Loucy (cell line): ENCODE data around the gene CAMK1D.

ENCODE experiments used
- H2AFZ ChIP-seq: fragments of 200-600 bp; sonication (generic); 2 replicates; pipeline ENCODE4 v1.6.0; 2016; ENCODE audit warnings: antibody characterized with exemption, mild to moderate bottlenecking, low read length, moderate library complexity
- H3F3A ChIP-seq: fragments of 200-600 bp; 2 replicates; pipeline ENCODE4 v1.6.0; 2016; ENCODE audit warnings: antibody characterized with exemption, low read depth, mild to moderate bottlenecking
- H3K27me3 ChIP-seq: fragments of 200-600 bp; sonication (generic); 2 replicates; pipeline ENCODE4 v1.6.1; 2014; ENCODE audit warnings: low read length, mild to moderate bottlenecking; ENCODE audit not compliant: insufficient read depth, poor library complexity, severe bottlenecking
- H3K36me3 ChIP-seq: fragments of 200-600 bp; sonication (generic); 2 replicates; pipeline ENCODE4 v1.6.1; 2016; ENCODE audit warnings: low read length; ENCODE audit not compliant: insufficient read depth
- H3K4me1 ChIP-seq: fragments of 200-600 bp; sonication (generic); 2 replicates; pipeline ENCODE4 v1.5.1; 2014; ENCODE audit warnings: low read length, mild to moderate bottlenecking; ENCODE audit not compliant: insufficient read depth, poor library complexity, severe bottlenecking
- H3K4me2 ChIP-seq: fragments of 200-600 bp; sonication (generic); 2 replicates; pipeline ENCODE4 v1.6.0; 2014; ENCODE audit warnings: antibody characterized with exemption, low read length, low read depth, mild to moderate bottlenecking; ENCODE audit not compliant: poor library complexity, severe bottlenecking
- H3K4me3 ChIP-seq: fragments of 200-600 bp; sonication (generic); 2 replicates; pipeline ENCODE4 v1.5.1; 2014; ENCODE audit warnings: low read length, mild to moderate bottlenecking, mixed read lengths; ENCODE audit not compliant: poor library complexity, severe bottlenecking
- H3K79me2 ChIP-seq: fragments of 200-600 bp; sonication (generic); 2 replicates; pipeline ENCODE4 v1.6.1; 2014; ENCODE audit warnings: low read length; ENCODE audit not compliant: insufficient read depth
- H3K9ac ChIP-seq: fragments of 200-600 bp; sonication (generic); 2 replicates; pipeline ENCODE4 v1.6.0; 2014; ENCODE audit warnings: mild to moderate bottlenecking, low read depth, low read length, moderate library complexity; ENCODE audit not compliant: poor library complexity, severe bottlenecking
- H3K9me2 ChIP-seq: fragments of 200-600 bp; sonication (generic); replicated peaks from 2 replicates; pipeline ENCODE4 v1.6.1; 2016; ENCODE audit warnings: low read depth, low read length, mixed read lengths
- H3K9me3 ChIP-seq: fragments of 200-600 bp; sonication (generic); 2 replicates; pipeline ENCODE4 v1.6.1; 2014; ENCODE audit warnings: mild to moderate bottlenecking, antibody characterized with exemption, low read length, low read depth; ENCODE audit not compliant: insufficient read depth
- H4K20me1 ChIP-seq: fragments of 200-600 bp; sonication (generic); 2 replicates; pipeline ENCODE4 v1.6.0; 2014; ENCODE audit warnings: antibody characterized with exemption, low read length, mild to moderate bottlenecking; ENCODE audit not compliant: insufficient read depth, poor library complexity, severe bottlenecking
- EZH2phosphoT487 ChIP-seq: fragments of 200-600 bp; IDR thresholded peaks from 2 replicates; pipeline ENCODE4 v1.6.1; 2018; ENCODE audit warnings: antibody characterized with exemption, mild to moderate bottlenecking, moderate library complexity, borderline replicate concordance
- TF ChIP-seq, protein P1 (sequence below): fragments of 200-600 bp; sonication (generic); conservative IDR thresholded peaks from 2 replicates; pipeline ENCODE4 v1.5.1; 2014; ENCODE audit warnings: mild to moderate bottlenecking, antibody characterized with exemption, low read length

Gene CAMK1D

DNA sequence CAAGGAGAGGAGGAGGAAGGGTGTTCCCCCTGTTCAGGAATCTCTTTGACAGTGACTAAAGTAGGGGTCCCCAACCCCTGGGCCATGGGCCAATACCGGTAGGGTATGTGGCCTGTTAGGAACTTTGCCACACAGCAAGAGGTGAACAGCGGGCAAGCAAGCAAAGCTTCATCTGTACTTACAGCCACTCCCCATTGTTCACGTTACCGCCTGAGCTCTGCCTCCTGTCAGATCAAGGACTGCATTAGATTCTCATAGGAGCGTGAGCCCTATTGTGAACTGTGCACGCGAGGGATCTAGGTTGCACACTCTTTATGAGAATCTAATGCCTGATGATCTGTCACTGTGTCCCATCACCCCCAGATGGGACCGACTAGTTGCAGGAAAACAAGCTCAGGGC, 201.6 kb downstream of the CAMK1D start:
- Histone ChIP-seq H3F3A (no peaks in the 10 kb centered on the region), H3K4me2 (no peak overlapping the region), H3K9me3 (no peaks in the 10 kb centered on the region), H2AFZ (no peak overlapping the region), H4K20me1 (no peaks in the 10 kb centered on the region), H3K9ac (no peak overlapping the region), H3K79me2 (no peaks in the 10 kb centered on the region), H3K4me3 (no peak overlapping the region), H3K36me3 (no peaks in the 10 kb centered on the region; the same call in 1 of the 2 replicates), H3K9me2 (no peaks in the 10 kb centered on the region), H3K4me1 (peaks cover 4% of the 10 kb centered on the region), H3K27me3 (no peaks in the 10 kb centered on the region)
- TF ChIP-seq EZH2phosphoT487: no peak
- TF ChIP-seq, protein P1, sequence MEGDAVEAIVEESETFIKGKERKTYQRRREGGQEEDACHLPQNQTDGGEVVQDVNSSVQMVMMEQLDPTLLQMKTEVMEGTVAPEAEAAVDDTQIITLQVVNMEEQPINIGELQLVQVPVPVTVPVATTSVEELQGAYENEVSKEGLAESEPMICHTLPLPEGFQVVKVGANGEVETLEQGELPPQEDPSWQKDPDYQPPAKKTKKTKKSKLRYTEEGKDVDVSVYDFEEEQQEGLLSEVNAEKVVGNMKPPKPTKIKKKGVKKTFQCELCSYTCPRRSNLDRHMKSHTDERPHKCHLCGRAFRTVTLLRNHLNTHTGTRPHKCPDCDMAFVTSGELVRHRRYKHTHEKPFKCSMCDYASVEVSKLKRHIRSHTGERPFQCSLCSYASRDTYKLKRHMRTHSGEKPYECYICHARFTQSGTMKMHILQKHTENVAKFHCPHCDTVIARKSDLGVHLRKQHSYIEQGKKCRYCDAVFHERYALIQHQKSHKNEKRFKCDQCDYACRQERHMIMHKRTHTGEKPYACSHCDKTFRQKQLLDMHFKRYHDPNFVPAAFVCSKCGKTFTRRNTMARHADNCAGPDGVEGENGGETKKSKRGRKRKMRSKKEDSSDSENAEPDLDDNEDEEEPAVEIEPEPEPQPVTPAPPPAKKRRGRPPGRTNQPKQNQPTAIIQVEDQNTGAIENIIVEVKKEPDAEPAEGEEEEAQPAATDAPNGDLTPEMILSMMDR: no peak

DNA sequence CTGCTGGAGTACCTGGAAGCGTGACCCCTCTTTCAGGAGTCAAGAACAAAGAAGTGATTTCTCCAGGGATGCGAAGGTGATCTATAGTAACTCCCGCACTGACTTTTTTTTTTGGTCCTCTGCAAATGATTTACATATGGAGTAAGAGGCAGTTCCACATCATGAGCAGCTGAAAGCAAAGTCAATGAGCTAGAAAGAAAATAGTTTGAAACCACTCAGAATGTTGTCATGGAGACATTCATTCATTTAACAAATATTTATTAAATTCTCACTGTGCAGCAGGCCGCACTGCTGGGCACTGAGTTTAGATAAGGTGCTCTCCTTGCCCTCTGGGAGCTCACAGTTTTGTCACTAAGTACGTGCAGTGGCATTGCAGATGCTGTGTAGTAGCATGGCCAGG, 206.7 kb downstream of the CAMK1D start:
- H2AFZ ChIP-seq: no peak overlapping the region
- H3K79me2 ChIP-seq: no peaks in the 10 kb centered on the region
- no peak overlapping the region for H3K4me3 ChIP-seq
- no peaks in the 10 kb centered on the region for H3K27me3 ChIP-seq
- no peaks in the 10 kb centered on the region for H3K4me1 ChIP-seq
- H4K20me1 ChIP-seq: no peaks in the 10 kb centered on the region
- H3K9me2 ChIP-seq: no peaks in the 10 kb centered on the region
- no peaks in the 10 kb centered on the region for H3K9me3 ChIP-seq
- no peaks in the 10 kb centered on the region for H3F3A ChIP-seq
- H3K36me3 ChIP-seq: no peaks in the 10 kb centered on the region; the same call in 1 of the 2 replicates
- no peak overlapping the region for H3K9ac ChIP-seq
- TF ChIP-seq, protein P1: no peak
- TF ChIP-seq EZH2phosphoT487: no peak
- no peak overlapping the region for H3K4me2 ChIP-seq

- no peaks in the 10 kb centered on the region for H4K20me1 ChIP-seq
- H3K9me3 ChIP-seq: no peaks in the 10 kb centered on the region
- no peak overlapping the region for H3K9ac ChIP-seq
- H3K27me3 ChIP-seq: no peaks in the 10 kb centered on the region
- H3K4me1 ChIP-seq: no peaks in the 10 kb centered on the region
- H3K79me2 ChIP-seq: no peaks in the 10 kb centered on the region
- no peak overlapping the region for H3K4me2 ChIP-seq
- TF ChIP-seq, protein P1: no peak
- TF ChIP-seq EZH2phosphoT487: no peak
- H3K9me2 ChIP-seq: no peaks in the 10 kb centered on the region
- H3K4me3 ChIP-seq: no peak overlapping the region
- H3F3A ChIP-seq: no peaks in the 10 kb centered on the region
- no peaks in the 10 kb centered on the region; the same call in 1 of the 2 replicates for H3K36me3 ChIP-seq
- no peak overlapping the region for H2AFZ ChIP-seq
Measured at GRCh38 chr10:12559578-12560178, 210.3 kb downstream of the CAMK1D start.
